HG03097 (cell line): Measurements from ENCODE around the gene CARD11.

Source experiments
- ATAC-seq: cut with Tn5 transposase; IDR thresholded peaks from one replicate; pipeline ENCODE4 v1.9.1; 2021; ENCODE audit not compliant: unreplicated experiment, low FRiP score

Gene CARD11

GRCh38 chr7:2913760-2914387, 129.8 kb downstream of the CARD11 start:
- ATAC-seq, result no peak

- ATAC-seq, result no peak
These were observed 130.8 kb downstream of the CARD11 start for GRCh38 chr7:2912684-2913439.

GRCh38 chr7:2911466-2911865, 132.2 kb downstream of the CARD11 start:
- no peak for ATAC-seq

- no peak for ATAC-seq
These were observed 134.1 kb downstream of the CARD11 start for GRCh38 chr7:2909471-2910039.

GRCh38 chr7:2909043-2909442, 134.6 kb downstream of the CARD11 start:
- no peak for ATAC-seq

GRCh38 chr7:2908103-2908683, 135.5 kb downstream of the CARD11 start:
- ATAC-seq, result no peak

- ATAC-seq, result no peak
These were observed 137.3 kb downstream of the CARD11 start for GRCh38 chr7:2906197-2906931.

- ATAC-seq, result no peak
These were observed 138.2 kb downstream of the CARD11 start for GRCh38 chr7:2905500-2905899.

GRCh38 chr7:2905027-2905426, 138.6 kb downstream of the CARD11 start:
- no peak for ATAC-seq

- no peak for ATAC-seq
These were observed 139.5 kb downstream of the CARD11 start for GRCh38 chr7:2904202-2904601.

- ATAC-seq, result no peak
These were observed 139.9 kb downstream of the CARD11 start for GRCh38 chr7:2903682-2904162.

GRCh38 chr7:2897023-2897422, 146.6 kb downstream of the CARD11 start:
- no peak for ATAC-seq

- ATAC-seq, result no peak
These were observed 147.5 kb downstream of the CARD11 start for GRCh38 chr7:2896131-2896530.

GRCh38 chr7:2894118-2894940, 149.3 kb downstream of the CARD11 start:
- ATAC-seq, result peak; percentile 46

GRCh38 chr7:2893411-2893861, 150.2 kb downstream of the CARD11 start:
- ATAC-seq, result no peak

GRCh38 chr7:2892549-2892948, 151.1 kb downstream of the CARD11 start:
- ATAC-seq, result no peak

- no peak for ATAC-seq
These were observed 155.9 kb downstream of the CARD11 start for GRCh38 chr7:2887816-2888215.

GRCh38 chr7:2886900-2887299, 156.8 kb downstream of the CARD11 start:
- ATAC-seq, result no peak

- ATAC-seq, result no peak
These were observed 157.3 kb downstream of the CARD11 start for GRCh38 chr7:2886391-2886790.

- ATAC-seq, result no peak
These were observed 159.5 kb downstream of the CARD11 start for GRCh38 chr7:2884161-2884560.
